ENCODE results near the gene RNF144A. TPM values are rescaled to one million over a fixed set of nuclear protein-coding genes. Genes with fewer than 3 reads are reported as not detected.

Gene RNF144A
- total RNA-seq, 1 donor from 2014 or later: 23.5 TPM

DNA sequence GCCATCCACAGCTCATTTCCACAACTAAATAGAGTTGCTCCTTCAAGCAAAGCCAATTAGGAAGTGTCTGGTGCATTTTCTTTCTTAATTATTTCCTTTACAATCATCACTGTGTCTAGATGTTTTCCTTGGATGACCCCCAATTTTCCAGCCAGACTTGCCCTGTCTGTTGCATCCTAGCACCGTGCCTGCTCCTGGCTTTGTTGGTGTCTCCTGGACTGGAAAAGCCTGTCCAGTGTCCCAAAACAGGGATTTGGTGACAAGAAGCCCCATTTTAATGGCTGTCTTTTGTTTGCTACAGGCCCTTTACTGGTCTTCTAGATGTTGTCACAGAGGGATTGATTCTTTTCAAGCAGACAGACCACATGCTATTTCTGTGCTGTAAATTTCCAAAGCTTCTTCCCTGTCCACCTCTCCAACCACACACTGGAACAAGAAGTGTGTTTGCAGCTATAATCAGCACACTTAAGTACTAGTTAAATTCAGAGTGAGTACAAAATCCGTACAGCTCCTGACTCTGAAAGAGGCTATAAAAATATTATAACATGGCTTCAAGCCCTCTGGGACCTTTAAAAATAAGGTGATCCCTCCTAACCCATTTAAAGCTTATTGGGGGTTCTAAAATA is 38.4 kb downstream of the RNF144A start:
- H3K36me3 ChIP-seq (ENCODE audit: control insufficient read depth, insufficient read depth, low read length): no peaks in the 10 kb centered on the region
- no peak for DNase-seq (ENCODE audit: low read depth)
- H3K4me3 ChIP-seq (ENCODE audit: low read depth, low read length): no peak overlapping the region
- no peaks in the 10 kb centered on the region for H3K27me3 ChIP-seq (ENCODE audit: control insufficient read depth, insufficient read depth, low read length)
- TF ChIP-seq, protein P1, sequence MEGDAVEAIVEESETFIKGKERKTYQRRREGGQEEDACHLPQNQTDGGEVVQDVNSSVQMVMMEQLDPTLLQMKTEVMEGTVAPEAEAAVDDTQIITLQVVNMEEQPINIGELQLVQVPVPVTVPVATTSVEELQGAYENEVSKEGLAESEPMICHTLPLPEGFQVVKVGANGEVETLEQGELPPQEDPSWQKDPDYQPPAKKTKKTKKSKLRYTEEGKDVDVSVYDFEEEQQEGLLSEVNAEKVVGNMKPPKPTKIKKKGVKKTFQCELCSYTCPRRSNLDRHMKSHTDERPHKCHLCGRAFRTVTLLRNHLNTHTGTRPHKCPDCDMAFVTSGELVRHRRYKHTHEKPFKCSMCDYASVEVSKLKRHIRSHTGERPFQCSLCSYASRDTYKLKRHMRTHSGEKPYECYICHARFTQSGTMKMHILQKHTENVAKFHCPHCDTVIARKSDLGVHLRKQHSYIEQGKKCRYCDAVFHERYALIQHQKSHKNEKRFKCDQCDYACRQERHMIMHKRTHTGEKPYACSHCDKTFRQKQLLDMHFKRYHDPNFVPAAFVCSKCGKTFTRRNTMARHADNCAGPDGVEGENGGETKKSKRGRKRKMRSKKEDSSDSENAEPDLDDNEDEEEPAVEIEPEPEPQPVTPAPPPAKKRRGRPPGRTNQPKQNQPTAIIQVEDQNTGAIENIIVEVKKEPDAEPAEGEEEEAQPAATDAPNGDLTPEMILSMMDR (IDR thresholded peaks at IDR 0.05; ENCODE audit: insufficient read depth, low read length, poor library complexity, severe bottlenecking): no peak

DNA sequence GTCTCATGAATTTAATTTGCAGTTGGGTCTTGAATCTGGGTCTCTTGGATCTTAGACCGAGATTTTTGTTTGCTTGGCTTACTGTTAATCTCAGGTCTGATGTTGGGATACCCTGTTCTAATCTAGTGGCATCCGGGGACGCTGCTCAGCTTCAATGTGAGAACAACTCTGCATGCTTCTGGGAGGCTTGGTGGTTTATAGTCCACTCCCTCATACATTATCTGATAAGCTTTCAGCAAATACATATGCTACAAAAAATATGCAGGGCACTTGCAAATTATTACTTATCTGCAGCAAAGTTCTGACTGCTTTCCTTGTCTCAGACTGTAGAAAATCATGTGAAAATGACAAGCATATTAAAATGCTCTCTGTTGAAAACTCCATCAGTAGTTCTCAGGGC is 39.4 kb downstream of the RNF144A start:
- TF ChIP-seq, protein P1 (IDR thresholded peaks at IDR 0.05; ENCODE audit: insufficient read depth, low read length, poor library complexity, severe bottlenecking): no peak
- DNase-seq (ENCODE audit: low read depth): no peak
- H3K36me3 ChIP-seq (ENCODE audit: control insufficient read depth, insufficient read depth, low read length): no peaks in the 10 kb centered on the region
- no peak overlapping the region for H3K4me3 ChIP-seq (ENCODE audit: low read depth, low read length)
- no peaks in the 10 kb centered on the region for H3K27me3 ChIP-seq (ENCODE audit: control insufficient read depth, insufficient read depth, low read length)

DNA sequence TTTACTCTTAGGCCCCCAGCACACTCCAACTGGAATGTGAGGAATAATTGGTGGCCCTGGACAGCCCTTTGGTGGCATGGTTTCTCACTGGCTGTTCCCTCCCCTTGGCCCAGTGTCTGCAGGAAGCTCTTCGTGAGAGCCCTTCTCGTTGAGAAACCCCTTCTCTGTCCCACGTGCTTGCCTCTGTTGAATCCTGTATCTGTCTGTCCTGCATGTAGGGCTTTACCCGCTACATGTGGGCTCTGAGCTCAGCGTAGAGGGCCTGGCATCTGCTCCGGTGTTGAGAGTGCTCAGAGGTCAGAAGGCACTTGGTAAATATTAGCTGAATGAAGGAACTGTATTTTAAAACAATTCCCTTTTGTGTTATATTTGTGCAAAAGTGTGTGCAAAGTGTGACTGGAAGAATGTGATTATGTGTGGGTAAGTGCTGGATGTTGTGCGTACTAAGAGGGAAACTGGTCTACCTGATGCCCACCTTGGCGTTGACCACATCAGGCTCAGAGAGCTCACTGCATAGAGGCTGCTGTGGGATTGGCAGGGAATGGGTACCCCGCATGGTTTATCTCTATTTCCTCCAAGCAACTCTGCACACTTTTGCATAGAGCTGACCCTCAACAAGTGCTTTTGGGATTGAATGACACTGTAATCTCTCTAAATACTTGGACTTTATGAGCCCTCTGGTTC is 40.0 kb downstream of the RNF144A start:
- H3K4me3 ChIP-seq (ENCODE audit: low read depth, low read length): no peak overlapping the region
- TF ChIP-seq, protein P1 (IDR thresholded peaks at IDR 0.05; ENCODE audit: insufficient read depth, low read length, poor library complexity, severe bottlenecking): no peak
- no peaks in the 10 kb centered on the region for H3K36me3 ChIP-seq (ENCODE audit: control insufficient read depth, insufficient read depth, low read length)
- no peaks in the 10 kb centered on the region for H3K27me3 ChIP-seq (ENCODE audit: control insufficient read depth, insufficient read depth, low read length)
- DNase-seq (ENCODE audit: low read depth): no peak

DNA sequence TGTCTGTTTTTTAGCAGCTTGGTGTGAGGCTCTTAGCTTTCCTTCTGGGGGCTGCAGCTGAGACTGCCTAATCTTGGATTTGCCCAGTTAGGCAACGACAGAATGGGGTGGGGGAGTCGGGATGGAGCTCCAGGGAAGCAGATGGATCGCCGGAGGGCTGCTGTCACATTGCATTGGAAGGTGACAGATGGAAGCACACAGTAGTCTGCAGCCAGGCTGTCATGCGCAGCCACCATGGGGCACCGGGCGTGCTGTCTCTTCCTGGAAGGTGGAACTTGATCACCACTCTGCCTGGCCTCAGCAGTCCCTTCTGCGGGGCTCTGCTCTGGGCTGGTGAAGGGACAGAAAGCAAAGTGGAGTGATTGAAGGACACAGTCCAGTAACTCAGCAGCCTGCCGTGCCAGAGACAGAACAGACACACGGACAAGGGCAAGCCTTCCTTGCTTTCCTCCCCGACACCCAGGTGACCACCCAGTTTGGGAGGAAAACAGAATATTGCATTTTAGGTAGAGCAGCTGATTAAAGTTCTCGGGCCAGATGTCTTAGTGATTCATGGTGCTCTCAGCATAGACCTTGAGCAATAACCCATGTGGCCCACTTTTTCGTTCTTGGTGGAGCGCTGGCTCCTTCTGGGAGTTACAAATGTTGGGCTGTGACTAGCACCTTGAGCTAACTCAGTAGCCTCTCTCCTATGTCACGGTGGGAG is 40.9 kb downstream of the RNF144A start:
- TF ChIP-seq, protein P1 (IDR thresholded peaks at IDR 0.05; ENCODE audit: insufficient read depth, low read length, poor library complexity, severe bottlenecking): no peak
- no peaks in the 10 kb centered on the region for H3K36me3 ChIP-seq (ENCODE audit: control insufficient read depth, insufficient read depth, low read length)
- H3K4me3 ChIP-seq (ENCODE audit: low read depth, low read length): no peak overlapping the region
- DNase-seq (ENCODE audit: low read depth): no peak
- H3K27me3 ChIP-seq (ENCODE audit: control insufficient read depth, insufficient read depth, low read length): no peaks in the 10 kb centered on the region

DNA sequence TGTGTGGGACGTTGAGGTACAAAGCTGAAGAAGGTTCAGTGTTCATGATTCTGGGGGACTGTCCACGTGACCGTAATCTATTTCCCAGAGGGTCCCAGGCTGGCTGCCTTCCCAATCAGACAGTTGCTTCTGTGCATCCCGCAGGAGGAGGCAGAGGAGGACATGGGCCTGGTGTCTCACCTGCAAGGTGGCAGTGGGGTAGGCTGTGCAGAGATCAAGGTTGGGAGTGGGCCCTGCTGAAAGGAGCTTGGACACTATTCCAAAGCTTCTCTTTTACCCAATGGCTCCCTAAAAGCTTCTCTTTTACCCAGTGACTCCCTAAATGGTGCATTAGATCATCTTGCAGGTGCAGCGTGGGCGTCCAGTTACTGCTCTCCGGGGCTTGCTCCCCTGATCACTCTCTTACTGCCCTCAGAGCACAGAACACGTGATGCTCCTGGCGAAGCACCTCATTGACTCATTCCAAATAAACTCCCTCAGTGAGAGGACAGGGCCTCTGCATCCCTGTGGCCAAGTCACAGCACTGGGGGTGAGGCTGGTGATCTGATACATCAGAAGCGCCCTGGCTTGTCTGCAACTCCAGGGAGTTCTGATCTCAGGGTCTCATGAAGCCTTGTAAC is 41.5 kb downstream of the RNF144A start:
- Histone ChIP-seq H3K4me3 (ENCODE audit: low read depth, low read length) (no peak overlapping the region), H3K27me3 (ENCODE audit: control insufficient read depth, insufficient read depth, low read length) (no peaks in the 10 kb centered on the region), H3K36me3 (ENCODE audit: control insufficient read depth, insufficient read depth, low read length) (no peaks in the 10 kb centered on the region)
- TF ChIP-seq, protein P1 (IDR thresholded peaks at IDR 0.05; ENCODE audit: insufficient read depth, low read length, poor library complexity, severe bottlenecking): no peak
- no peak for DNase-seq (ENCODE audit: low read depth)
